Colonic mucosa (tissue), 4 donors: ENCODE measurements around the gene VSX1. TPM values are rescaled to one million over a fixed set of nuclear protein-coding genes. Genes with fewer than 3 reads are reported as not detected.

Source experiments
- DNase-seq: peaks from one replicate; pipeline ENCODE4 v3.0.0-alpha.2; 2020
- H3K27ac ChIP-seq: fragments of 200-600 bp; one replicate; pipeline ENCODE4 v1.8.0; 2021
- H3K27me3 ChIP-seq: fragments of 200-600 bp; one replicate; pipeline ENCODE4 v1.8.0; 2021
- H3K36me3 ChIP-seq: fragments of 200-600 bp; one replicate; pipeline ENCODE4 v1.8.0; 2021
- H3K4me1 ChIP-seq: fragments of 200-600 bp; one replicate; pipeline ENCODE4 v1.8.0; 2021; ENCODE audit warnings: mild to moderate bottlenecking
- H3K4me3 ChIP-seq: fragments of 200-600 bp; one replicate; pipeline ENCODE4 v1.8.0; 2021
- H3K9ac ChIP-seq, 2 donors: one replicate each; pipeline ENCODE4 v1.7.0; 2013; ENCODE audit warnings: control low read depth in 2 of 2, low read depth in 2 of 2, low read length in 2 of 2
- H3K9me3 ChIP-seq: fragments of 200-600 bp; one replicate; pipeline ENCODE4 v1.8.0; 2021
- intact Hi-C: fragments of 100-400 bp; cut with DNase I; formaldehyde crosslinking; loops from one replicate; pipeline ENCODE4 v1.14.1; 2022
- total RNA-seq, 2 donors: library from RNA; stranded (reverse); fragmentation: NEBNext Ultra II Directional in 1 of 2; extraction: Animal tissue kit (Norgen Biotek cat#: 25700) in 1 of 2; gene quantifications; one replicate each; pipeline ENCODE4 v1.2.1, GENCODE V29; 2021
- TF ChIP-seq, protein P1 (sequence below): fragments of 200-600 bp; IDR thresholded peaks from one replicate; pipeline ENCODE4 v1.8.0; 2022; ENCODE audit warnings: antibody characterized with exemption, mild to moderate bottlenecking
- donor health status: healthy.
- donor health status: DM: no; HTN: no; CAD: no.
- donor health status: DM: no; HTN: no; CAD: no.

Gene VSX1
- total RNA-seq, 2 donors from 2014 or later = not detected

GRCh38 chr20:25050501-25051350 is 31.2 kb downstream of the VSX1 start:
- intact Hi-C loops = no loop called here
- TF ChIP-seq, protein P1, sequence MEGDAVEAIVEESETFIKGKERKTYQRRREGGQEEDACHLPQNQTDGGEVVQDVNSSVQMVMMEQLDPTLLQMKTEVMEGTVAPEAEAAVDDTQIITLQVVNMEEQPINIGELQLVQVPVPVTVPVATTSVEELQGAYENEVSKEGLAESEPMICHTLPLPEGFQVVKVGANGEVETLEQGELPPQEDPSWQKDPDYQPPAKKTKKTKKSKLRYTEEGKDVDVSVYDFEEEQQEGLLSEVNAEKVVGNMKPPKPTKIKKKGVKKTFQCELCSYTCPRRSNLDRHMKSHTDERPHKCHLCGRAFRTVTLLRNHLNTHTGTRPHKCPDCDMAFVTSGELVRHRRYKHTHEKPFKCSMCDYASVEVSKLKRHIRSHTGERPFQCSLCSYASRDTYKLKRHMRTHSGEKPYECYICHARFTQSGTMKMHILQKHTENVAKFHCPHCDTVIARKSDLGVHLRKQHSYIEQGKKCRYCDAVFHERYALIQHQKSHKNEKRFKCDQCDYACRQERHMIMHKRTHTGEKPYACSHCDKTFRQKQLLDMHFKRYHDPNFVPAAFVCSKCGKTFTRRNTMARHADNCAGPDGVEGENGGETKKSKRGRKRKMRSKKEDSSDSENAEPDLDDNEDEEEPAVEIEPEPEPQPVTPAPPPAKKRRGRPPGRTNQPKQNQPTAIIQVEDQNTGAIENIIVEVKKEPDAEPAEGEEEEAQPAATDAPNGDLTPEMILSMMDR = no peak
- peaks cover 8% of the 10 kb centered on the region for H3K4me1 ChIP-seq
- H3K36me3 ChIP-seq = no peaks in the 10 kb centered on the region
- H3K27me3 ChIP-seq = no peaks in the 10 kb centered on the region
- H3K27ac ChIP-seq = no peak overlapping the region
- no peak for DNase-seq
- no peak overlapping the region for H3K4me3 ChIP-seq
- no peak overlapping the region for H3K9ac ChIP-seq
- H3K9me3 ChIP-seq = no peaks in the 10 kb centered on the region

- Histone ChIP-seq H3K9ac (no peak overlapping the region), H3K27me3 (no peaks in the 10 kb centered on the region), H3K27ac (no peak overlapping the region), H3K9me3 (no peaks in the 10 kb centered on the region), H3K4me3 (no peak overlapping the region), H3K4me1 (peaks cover 5% of the 10 kb centered on the region), H3K36me3 (no peaks in the 10 kb centered on the region)
- TF ChIP-seq, protein P1 = no peak
- no peak for DNase-seq
- intact Hi-C loops = no loop called here
Measured at GRCh38 chr20:25050082-25050481, 31.9 kb downstream of the VSX1 start.

- intact Hi-C loops = no loop called here
- Histone ChIP-seq H3K27ac (no peak overlapping the region), H3K9ac (no peak overlapping the region), H3K4me3 (no peak overlapping the region), H3K9me3 (no peaks in the 10 kb centered on the region), H3K4me1 (peaks cover 4% of the 10 kb centered on the region), H3K27me3 (no peaks in the 10 kb centered on the region), H3K36me3 (no peaks in the 10 kb centered on the region)
- TF ChIP-seq, protein P1 = no peak
- no peak for DNase-seq
Measured at GRCh38 chr20:25049261-25050060, 32.5 kb downstream of the VSX1 start.

GRCh38 chr20:25048519-25048952 is 33.4 kb downstream of the VSX1 start:
- no peak overlapping the region for H3K4me3 ChIP-seq
- no peaks in the 10 kb centered on the region for H3K36me3 ChIP-seq
- H3K27ac ChIP-seq = no peak overlapping the region
- TF ChIP-seq, protein P1 = no peak
- H3K9ac ChIP-seq = no peak overlapping the region
- no peaks in the 10 kb centered on the region for H3K27me3 ChIP-seq
- H3K4me1 ChIP-seq = no peaks in the 10 kb centered on the region
- DNase-seq = no peak
- no peaks in the 10 kb centered on the region for H3K9me3 ChIP-seq
- intact Hi-C loops = no loop called here

DNA sequence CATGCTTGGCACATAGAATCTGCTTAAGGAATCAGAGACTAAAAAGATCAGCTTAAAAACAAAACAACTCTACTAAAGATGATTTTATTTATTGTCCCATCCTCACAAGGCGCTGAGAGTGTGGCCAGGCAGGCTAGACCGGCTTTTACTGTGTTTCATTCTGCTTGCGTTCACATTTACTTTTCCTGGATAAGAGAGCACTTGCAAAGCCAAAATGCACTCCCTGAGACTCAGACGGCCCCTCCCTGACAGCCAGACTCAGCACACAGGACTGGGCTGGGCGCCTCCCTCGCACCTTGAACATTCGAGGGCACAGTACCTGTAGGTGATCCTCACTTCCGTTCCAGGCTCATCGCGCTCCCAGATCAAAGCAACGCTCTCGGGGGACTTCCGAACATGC is 34.2 kb downstream of the VSX1 start:
- H3K4me3 ChIP-seq = no peak overlapping the region
- H3K9ac ChIP-seq = no peak overlapping the region
- H3K36me3 ChIP-seq = no peaks in the 10 kb centered on the region
- H3K4me1 ChIP-seq = peaks cover 5% of the 10 kb centered on the region
- H3K27me3 ChIP-seq = no peaks in the 10 kb centered on the region
- no peak for DNase-seq
- H3K9me3 ChIP-seq = no peaks in the 10 kb centered on the region
- intact Hi-C loops = no loop called here
- TF ChIP-seq, protein P1 = no peak
- no peak overlapping the region for H3K27ac ChIP-seq
